HK-2 (cell line): Measurements from ENCODE around the gene KRT32.

ENCODE experiments used
- DNase-seq: peaks from one replicate; pipeline ENCODE4 v3.0.0-alpha.2; 2018; ENCODE audit not compliant: unreplicated experiment

KRT32 gene

DNA sequence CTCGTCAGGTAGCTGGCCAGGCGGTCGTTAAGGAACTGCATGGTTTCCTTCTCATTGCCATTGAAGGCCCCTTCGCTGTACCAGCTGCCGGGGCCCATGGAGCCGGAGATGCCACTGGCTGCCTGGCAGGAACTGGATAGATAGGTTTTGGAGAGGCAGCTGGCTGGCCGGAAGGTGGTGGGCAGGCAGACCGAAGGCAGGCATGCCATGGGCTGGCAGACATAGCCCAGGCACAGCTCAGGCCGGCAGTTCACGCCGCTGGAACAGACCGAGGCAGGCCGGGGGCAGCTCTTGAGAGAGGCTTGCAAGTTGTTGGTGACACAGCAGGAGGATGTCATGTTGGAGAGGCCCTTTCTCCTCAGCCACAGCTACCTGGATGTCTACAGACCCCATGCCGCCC is at the start of gene KRT32:
KRT32 (minus strand) TSS at position 399 of the 400 bp plus-strand sequence; CDS start at position 338, 61 bp downstream.
- DNase-seq, result no peak

DNA sequence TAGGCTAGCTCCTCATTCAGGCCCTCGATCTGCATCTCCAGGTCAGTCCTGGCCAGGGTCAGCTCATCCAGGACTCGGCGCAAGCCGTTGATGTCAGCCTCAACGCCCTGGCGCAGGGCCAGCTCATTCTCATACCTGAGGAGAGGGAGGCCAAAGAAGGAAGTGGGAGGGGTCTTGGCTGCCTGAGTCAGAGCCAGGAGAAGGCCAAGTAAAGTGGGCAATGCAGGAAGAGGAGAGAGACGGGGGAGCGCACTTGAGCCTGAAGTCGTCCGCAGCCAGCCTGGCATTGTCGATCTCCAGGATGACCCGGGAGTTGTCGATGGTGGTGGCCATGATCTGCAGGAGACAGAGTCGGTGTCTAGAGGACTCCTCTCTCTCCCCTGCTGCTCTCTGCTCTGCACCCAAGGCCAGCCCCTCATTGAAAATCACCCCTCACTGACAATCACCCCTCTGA is 49.7 kb upstream of the KRT32 start:
- DNase-seq, result no peak

DNA sequence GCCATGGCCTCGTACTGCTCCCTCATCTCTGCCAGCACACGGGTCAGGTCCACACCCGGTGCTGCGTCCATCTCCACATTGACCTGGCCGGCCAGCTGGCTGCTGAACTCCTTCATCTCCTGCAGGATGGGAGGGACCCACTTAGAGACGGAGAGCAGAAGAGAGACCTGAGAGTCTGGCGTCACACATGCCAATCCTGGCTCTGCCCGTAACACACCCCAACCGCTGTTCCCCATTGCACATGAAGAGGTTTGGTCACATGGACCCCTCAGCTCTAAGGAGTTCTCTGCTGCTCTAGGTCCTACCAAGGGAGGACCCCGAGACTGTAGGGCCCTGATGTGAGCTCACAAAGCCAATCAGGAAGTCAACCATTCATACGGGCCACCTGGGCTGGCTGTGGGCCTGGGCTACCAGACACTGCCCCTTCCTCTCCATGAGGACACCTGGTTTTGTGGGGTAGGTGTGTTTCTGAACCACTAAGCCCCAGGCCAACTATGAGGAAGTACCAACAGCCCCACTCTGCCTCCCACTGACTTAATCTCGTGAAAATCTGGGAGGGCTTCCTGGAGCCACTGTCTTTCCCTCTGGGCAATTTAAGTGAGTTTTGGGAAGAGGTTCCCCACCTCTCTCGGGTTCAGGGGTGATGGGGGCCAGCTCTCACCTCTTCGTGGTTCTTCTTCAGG is 49.1 kb upstream of the KRT32 start:
- DNase-seq, result no peak

DNA sequence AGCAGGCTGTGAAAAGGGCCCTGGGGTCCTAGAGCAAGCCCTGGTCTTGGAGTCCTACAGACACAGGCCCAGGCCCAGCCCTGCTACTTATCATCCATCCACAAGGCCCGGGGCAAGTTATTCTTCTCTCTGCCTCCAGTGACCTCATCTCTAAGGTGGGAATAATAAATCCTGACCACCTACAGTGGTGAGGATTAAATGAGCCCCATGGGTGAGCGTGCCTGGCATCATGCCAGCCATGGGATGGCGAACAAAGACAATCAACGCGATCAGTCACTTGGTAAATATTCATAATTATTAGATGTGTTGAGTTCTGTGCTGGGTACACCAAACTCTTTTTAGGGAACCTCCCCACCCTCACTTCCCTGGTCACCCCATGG is 46.0 kb upstream of the KRT32 start:
- no peak for DNase-seq

DNA sequence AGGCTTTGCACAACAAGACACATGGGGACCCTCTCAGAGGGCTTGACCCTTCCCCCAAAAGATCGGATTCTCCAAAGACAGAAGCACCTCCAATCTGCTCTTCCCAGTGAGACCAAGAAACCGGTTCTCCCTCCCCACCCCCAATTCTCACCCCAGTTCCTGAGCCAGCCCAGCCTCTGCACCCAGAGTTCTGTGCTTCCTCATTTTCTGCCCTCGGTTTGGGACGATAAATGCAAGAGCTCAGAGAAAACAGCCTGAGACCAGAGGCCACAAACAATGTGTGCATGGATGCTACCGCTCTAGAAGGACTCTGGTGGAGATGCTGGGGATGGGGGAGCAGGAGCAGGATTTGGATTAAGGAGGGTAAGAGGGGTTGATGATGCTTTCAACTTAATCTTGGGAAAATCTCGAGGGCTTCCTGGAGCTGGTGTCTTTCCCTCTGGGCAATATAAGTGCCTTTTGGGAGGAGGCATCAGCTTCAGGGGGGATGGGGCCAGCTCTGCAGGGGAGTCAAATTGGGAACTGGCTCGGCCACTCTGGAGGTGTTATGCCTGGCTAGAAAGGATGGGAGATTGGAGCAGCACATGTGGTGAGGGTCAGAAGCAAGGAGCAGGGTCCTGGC is 45.5 kb upstream of the KRT32 start:
- no peak for DNase-seq

DNA sequence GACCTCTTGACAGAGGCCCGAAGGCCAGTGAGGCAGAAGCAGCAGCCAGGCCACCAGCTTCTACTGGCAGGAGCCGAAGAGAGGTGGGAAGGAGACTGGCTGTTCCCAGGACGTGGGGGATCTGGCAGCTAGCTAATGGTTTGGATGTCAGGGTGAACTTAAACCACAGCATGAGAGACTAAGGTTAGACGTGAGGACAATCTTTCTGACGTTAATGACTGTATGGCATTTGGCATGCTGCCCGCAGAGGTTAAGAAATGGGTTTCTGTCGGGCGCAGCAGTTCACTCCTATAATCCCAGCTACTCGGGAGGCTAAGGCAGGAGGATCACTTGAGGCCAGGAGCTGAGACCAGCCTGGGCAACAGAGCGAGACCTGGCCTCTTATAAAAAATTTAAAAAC is 44.5 kb upstream of the KRT32 start:
- DNase-seq, result no peak

DNA sequence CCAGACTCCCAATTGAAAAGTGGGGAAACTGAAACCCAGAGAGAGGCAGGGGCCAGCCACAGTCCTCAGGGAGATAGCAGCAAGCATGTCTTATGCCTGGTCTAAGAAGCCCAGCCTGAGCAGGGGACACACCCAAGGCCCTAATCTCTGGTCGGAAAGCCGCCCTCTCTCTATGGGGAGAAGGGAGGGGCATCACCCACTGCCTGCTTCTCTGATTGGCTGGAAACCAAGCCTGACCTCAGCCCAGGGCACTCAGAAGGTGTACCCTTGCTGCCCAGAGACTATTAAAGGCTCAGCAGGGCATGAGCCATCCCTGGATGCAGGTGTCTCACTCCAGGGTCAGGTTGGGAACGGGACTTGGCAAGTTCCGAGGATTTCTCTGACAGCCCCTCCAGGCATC is 43.9 kb upstream of the KRT32 start:
- DNase-seq, result no peak

DNA sequence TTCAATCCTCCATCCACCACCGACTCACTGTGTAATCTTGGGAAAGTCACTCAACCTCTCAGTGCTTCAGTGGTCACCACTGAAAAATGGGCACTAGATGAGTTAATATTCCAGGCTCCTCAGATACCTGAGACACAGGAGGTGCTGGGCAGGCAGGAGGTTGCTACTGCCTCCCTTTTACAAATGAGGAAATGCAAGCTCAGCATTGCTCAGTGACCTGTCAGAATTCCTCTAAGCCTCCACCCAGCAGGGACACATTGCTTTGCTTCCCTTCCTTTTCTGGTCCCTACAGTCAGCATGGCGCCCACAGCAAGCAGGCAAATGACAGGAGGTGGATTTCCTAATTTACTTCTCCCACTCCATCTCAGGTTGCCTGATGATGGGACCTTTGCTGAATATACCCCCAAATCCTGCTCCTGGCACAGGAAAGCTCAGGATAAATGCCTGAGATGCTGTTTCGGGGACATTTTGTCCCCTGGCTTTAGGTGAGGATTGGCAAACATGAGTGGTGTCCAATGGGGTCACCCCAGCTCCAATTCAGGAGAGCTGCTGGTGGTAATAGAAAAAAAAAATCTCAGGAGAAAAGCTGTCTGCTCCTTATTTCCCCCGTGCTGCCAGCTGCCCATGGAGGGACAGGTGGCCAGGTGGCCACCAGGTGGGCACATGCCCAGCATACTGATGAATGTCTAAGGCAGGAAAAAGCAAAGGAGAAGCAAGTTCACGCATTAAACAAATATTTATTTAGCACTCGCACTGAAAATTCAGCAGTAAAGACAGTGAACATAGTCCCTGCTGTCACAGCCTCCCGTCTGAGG is 43.3 kb upstream of the KRT32 start:
- no peak for DNase-seq

DNA sequence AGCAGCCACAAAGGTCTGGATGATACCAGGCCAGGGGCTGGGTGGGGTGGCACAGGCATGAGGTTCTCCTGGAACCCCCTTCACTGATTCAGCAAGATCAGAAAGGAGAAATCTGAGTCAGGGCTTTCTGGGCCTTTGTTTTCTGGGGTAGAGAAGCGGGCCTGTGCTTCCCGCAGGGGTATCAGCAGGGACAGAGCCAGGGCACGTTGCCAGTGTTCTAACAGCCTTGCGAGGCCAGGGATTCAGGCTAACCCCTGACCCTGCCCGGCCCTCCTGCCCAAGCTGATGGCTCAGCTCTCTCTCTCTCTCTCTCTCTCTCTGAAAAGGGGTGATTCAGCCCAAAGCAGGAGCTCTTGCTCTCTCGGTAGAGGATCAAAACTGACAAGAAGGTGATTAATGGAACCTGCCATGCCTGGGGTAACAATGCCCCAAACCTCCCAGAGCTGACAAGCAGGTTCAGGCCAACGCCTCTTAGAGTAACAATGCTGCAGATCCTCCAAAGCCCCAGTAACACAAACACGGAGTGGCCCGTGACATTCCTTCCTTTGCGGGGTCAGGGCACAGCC is 40.2 kb upstream of the KRT32 start:
- DNase-seq, result no peak

DNA sequence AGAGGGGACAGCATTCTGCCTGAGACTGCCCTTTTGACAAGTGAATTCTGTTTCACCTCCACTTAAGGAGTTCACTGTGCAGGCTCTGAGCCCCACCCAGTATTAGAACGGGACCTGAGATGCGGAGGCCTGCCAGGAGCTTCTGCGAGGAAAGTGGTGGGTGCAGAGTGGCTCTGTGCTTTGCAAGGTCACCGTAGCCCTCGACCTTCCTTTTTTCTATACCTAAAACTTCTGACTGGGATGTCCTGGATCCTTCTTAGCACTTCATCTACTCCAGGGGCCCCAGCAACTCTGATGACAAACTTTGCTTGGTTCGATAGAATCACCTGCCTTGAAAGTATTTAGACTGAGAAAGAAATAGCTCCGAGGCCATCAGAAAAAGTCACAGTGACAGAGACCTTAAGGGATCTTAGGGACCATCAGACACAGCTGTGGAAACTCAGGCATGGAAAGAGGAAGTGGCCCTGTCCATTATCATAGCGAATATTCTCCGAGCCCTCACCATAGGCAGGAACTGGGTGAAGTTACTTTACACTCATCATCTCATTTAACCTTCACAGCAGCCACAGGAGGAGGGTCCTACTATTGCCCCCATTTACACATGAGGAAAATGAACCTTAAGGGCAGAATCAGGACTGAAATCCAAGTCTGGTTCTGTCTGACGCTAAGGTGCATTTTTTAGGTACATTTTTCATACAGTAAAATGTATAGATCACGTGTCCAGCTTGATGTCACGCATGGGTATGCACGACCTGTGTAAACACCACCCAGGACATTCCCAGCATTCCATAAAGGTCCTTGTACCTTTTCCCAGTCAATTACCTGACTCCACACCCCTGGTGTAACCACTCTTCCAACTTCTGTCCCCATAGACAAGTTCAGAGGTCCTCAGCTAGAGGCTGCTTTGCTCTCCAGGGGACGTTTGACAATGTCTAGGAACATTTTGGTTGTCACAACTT is 38.9 kb upstream of the KRT32 start:
- DNase-seq, result no peak

DNA sequence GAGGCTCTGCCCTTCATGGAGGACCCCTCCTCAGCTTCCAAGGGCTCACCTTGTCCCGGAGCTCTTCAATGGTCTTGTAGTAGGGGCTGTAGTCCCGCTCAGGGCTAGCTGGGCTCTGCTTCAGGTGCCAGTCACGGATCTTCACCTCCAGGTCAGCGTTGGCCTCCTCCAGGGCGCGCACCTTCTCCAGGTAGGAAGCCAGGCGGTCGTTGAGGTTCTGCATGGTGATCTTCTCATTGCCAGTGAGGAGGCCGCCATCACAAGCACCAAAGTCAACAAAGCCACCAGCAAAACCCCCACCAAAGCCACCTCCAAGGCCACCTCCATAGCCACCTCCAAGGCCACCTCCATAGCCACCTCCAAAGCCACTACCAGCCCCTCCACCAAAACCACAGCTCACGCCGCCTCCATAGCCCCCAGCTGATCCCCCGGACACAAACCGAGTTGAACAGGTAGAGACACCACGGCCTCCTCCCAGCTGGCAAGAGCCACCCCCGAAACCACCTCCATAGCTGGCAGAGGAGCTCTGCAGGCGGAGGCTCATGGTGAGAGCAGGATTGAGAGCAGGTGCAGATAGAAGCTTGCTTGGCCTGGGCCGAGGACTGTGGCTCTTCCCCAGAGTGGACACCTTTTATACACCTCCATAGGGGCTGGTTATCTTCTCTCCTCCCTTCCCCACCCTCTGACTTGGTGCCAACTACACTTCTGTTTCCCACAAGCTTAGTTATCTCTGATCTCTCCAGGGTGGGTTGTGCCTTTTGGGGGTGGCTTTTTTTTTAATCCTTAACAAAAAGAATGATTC is 38.0 kb upstream of the KRT32 start, which contains the start of gene KRT13:
KRT13 (minus strand) TSS at position 606 of the 802 bp plus-strand sequence; CDS start at position 544, 62 bp downstream.
- no peak for DNase-seq

DNA sequence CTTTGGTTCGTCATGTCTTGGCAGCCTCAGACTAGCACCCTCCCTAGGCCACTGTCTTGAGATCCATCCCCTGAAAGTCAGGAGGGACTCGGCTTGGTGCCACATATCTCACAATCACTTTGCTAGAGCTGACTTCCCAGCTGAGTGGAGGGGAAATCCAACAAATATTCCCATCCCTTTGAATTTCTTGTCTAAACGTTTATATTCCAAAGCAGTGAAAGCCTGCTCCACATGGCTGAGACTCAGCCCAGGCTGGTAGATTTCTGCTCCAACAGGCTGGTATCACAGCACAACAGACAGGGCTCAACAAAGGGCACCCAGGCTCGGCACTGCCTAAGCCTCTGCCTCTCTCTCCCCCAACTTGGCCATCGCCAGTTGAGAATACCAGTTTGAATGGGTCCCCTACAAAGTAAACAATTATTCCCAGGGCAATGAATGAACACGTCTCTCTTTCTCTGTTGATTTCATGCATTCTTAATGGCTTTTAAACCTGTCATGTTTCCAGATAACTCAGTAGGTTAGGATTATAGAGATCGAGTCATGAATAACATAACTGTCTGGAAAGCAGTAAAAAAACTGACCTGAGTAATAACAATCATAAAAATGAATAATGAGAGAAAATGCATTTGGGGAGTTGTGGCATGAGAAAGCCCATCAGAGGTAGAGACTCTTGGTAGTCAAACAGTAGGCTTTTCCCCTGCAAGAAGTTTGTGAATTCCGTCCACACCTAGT is 37.2 kb upstream of the KRT32 start:
- no peak for DNase-seq

DNA sequence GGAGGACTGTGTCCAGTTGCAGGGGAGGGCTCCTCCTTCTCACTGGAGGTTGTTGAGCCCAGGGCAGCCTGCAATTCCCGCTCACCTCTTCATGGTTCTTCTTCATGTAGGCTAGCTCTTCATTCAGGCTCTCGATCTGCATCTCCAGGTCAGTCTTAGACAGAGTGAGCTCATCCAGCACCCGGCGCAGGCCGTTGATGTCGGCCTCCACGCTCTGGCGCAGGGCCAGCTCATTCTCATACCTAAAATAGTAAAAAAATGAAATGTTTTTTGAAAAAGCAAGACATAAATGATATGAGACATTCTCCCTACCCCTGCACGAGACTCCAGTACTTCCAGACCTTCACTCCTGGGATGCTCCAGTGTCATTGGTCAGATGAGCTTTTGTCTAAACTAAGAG is 36.0 kb upstream of the KRT32 start:
- DNase-seq, result no peak

DNA sequence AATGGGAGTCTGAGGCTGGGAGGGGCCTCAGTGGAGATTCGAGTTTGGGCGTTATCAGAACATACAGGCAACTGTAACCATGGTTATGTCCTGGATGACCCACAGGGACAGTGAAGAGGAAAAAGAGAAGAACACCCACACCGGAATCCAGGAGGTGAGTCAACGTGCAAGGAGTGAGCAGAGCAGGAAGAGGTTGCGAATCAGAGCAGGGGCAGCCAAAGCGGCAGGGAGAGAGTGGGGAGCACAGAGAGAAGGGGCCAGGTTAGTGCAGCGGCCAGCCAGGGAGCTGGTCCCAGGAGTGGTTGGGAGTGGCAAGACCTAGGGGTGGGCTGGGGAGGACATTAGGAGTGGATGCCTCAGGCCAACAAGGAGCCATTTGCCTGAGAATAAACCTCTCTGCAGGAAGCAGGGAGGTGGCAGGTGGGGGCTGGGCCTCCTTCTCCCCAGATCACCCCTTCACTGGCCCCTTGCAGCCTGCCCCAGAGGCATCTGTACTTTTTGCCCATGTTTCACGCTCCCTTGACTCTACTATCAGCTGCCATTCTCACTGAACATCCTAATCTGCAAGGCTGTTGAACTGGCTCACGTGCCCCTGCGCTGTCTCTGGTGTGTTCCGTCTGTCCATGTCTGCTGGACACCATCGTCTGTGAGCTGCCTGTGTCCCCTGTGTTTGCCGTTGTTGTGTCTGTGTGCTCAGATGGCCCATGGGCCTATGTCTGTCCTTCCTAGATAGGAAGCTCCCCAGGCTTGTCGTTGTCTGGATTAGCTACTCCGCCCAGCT is 33.1 kb upstream of the KRT32 start:
- DNase-seq, result peak; percentile 71

DNA sequence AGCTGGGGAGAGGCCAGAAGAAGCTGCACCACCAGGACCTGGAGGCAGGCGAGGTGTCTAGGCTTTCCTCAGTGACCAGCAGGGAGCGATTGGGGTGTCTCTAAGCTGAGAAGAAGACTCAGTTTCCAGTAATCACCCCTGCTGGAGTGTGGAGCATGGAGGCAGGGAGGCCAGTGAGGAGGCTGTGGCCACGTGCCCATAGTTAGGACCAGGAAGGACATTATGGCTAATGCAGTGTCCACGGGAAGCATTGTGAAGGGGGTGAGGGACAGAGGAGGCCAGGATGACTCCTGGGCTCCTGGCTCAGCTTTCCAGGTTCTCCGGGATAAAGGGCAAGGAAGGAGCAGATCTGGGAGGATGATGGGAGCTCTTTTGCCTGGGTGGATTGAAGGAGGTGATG is 32.5 kb upstream of the KRT32 start:
- no peak for DNase-seq

DNA sequence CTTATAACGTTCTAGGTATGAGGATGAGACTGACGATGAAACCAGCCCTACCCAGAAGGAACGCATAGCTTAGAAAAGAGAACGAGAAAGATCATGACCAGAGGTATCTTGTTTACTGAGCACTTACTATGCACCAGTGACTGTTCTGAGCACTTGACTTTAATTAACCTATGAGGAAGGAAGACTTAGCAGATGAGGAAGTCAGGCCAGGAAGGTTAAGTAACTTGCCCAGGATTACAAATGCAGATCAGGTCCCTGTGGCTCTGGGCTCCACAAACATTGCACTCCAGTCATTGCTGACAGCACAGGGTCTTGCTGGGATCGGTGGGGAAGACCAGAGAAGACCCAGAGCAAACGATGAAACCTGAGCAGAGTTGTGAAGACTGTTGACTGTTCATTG is 31.1 kb upstream of the KRT32 start:
- DNase-seq, result no peak

DNA sequence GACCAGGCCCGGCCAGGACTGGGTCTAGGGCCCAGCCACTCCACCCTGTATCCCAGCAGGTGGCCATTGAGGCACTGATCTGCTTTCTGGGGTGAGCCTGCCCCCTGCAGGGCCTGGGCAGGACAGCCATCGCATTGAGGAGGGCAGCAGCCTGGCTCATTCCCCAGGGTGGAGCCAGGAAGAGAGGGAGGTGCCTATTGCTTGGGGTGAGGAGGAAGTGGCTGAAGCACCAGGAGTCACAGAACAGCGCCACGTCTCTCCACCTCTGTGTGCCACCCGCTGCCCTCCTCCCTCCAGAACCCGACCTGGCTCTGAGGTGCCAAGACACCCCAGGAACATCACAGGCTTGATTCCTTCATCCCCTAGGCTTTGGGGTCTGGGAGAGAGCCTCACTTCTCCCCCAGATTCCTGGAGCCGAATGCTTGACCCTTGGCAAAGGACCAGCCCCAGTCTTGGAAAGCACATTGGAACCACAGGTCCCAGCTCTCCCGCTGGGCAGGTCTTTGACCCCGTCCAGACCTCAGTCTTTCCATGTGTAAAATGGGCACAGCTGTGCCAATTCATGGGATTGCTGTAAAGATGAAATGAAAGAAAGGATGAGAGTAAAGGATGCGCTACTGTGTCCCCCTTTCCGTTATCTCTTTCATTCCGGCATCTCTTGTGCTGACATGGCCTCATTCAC is 29.8 kb upstream of the KRT32 start:
- DNase-seq, result peak; percentile 82

DNA sequence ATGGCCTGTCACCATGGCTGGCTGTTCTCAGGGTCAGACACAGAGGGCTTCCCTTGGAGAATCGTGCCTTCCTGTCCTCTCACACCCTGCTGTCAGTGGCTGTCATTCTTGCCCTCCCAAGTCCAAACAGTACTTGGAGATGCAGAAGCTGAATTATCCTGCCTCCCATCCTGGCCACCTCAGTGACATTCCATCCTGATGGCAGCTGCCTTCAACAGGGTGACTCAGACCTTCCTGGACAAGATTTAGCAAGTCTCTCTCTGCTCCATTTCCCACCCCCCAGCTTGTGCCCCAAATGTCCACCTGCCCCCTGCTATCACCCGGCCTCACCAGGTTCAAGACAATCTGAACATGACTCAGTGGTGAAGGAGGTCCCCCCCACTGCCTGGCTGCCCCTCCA is 27.3 kb upstream of the KRT32 start:
- DNase-seq, result peak; percentile 24
